Activated naive CD8-positive, alpha-beta T cell (primary cell): ENCODE data around the gene NOP14.
"Not testable (repeated sequence)": the region's sequence is repeated elsewhere in the genome, so short reads cannot be mapped to it uniquely, and the experiment has no call there.

Experiments used
- H3K27ac Mint-ChIP-seq: one replicate; pipeline ENCODE4 v1.8.0; 2021; ENCODE audit warnings: mixed read lengths
- H3K27me3 Mint-ChIP-seq: one replicate; pipeline ENCODE4 v1.8.0; 2021; ENCODE audit warnings: mixed read lengths
- H3K36me3 Mint-ChIP-seq: one replicate; pipeline ENCODE4 v1.8.0; 2021; ENCODE audit warnings: mixed read lengths
- H3K4me1 Mint-ChIP-seq: one replicate; pipeline ENCODE4 v1.8.0; 2021; ENCODE audit warnings: low read depth, mixed read lengths
- H3K4me3 Mint-ChIP-seq: one replicate; pipeline ENCODE4 v1.8.0; 2021; ENCODE audit warnings: mild to moderate bottlenecking, mixed read lengths
- H3K9me3 Mint-ChIP-seq: one replicate; pipeline ENCODE4 v1.8.0; 2021; ENCODE audit warnings: low read depth, mixed read lengths

Gene NOP14

GRCh38 chr4:2940267-2941137 is 22.7 kb downstream of the NOP14 start:
- H3K36me3 Mint-ChIP-seq: peaks cover 2% of the 10 kb centered on the region
- H3K4me3 Mint-ChIP-seq: no peak overlapping the region
- no peaks in the 10 kb centered on the region for H3K9me3 Mint-ChIP-seq

GRCh38 chr4:2939383-2940243 is 23.6 kb downstream of the NOP14 start:
- Mint-ChIP-seq H3K36me3 (no peaks in the 10 kb centered on the region), H3K9me3 (no peaks in the 10 kb centered on the region), H3K27me3 (no peaks in the 10 kb centered on the region), H3K27ac (peak overlapping the region; percentile 66), H3K4me1 (peaks cover 24% of the 10 kb centered on the region), H3K4me3 (no peak overlapping the region)

More at GRCh38 chr4:2940267-2941137, 22.7 kb downstream of the NOP14 start:
- no peak overlapping the region for H3K27ac Mint-ChIP-seq
- no peaks in the 10 kb centered on the region for H3K27me3 Mint-ChIP-seq
- peaks cover 23% of the 10 kb centered on the region for H3K4me1 Mint-ChIP-seq

DNA sequence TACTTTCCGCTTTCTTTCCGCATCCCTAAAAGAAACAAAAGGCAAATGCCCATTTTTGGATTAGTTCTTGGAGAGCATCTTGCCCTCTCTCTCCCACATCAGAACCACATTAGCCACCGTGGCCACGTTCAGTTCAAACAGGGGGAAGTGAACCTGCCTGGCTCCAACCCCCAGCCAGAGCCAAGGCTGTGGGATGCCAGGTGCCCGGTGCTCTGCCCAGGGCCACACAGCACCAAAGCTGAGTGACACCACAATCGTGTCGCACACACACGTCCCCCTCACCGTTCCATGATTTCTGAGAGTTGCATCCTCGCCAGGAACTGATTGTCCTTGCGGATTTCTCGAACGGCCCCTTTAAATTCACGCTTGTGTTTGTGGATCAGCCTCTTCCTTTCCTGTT is 24.3 kb downstream of the NOP14 start:
- peaks cover 24% of the 10 kb centered on the region for H3K4me1 Mint-ChIP-seq

GRCh38 chr4:2938411-2938810 is 24.8 kb downstream of the NOP14 start:
- not testable (repeated sequence) for H3K27me3 Mint-ChIP-seq, H3K36me3 Mint-ChIP-seq, H3K9me3 Mint-ChIP-seq, H3K27ac Mint-ChIP-seq, H3K4me3 Mint-ChIP-seq
- peaks cover 24% of the 10 kb centered on the region for H3K4me1 Mint-ChIP-seq

More for the DNA sequence above, 24.3 kb downstream of the NOP14 start:
- Mint-ChIP-seq H3K4me3 (peak overlapping the region; percentile 27), H3K9me3 (no peaks in the 10 kb centered on the region), H3K27ac (peak overlapping the region; percentile 66), H3K27me3 (no peaks in the 10 kb centered on the region), H3K36me3 (no peaks in the 10 kb centered on the region)

DNA sequence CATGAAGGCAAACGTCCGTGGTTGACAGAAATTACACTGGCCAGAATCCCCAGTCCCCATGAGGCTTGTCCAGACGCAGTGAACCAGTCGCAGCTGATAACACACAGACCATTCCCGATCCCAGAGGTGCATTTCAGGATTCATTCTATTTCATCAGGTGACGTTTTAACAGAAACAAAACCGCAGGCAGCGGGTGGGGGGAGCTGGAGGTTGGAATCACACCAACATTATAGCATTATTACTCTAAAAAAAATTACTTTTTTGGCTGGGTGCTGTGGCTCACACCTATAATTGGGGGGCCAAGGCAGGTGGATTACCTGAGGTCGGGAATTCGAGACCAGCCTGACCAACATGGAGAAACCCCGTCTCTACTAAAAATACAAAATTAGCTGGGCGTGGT is 25.2 kb downstream of the NOP14 start:
- H3K27me3 Mint-ChIP-seq: no peaks in the 10 kb centered on the region
- peaks cover 2% of the 10 kb centered on the region for H3K36me3 Mint-ChIP-seq
- no peaks in the 10 kb centered on the region for H3K9me3 Mint-ChIP-seq
- H3K4me1 Mint-ChIP-seq: peaks cover 28% of the 10 kb centered on the region
- peak overlapping the region; percentile 8 for H3K27ac Mint-ChIP-seq
- H3K4me3 Mint-ChIP-seq: no peak overlapping the region

- peak overlapping the region; percentile 91 for H3K4me3 Mint-ChIP-seq
- no peaks in the 10 kb centered on the region for H3K27me3 Mint-ChIP-seq
- peaks cover 4% of the 10 kb centered on the region for H3K36me3 Mint-ChIP-seq
- peak overlapping the region; percentile 90 for H3K27ac Mint-ChIP-seq
- H3K4me1 Mint-ChIP-seq: peaks cover 35% of the 10 kb centered on the region
- H3K9me3 Mint-ChIP-seq: no peaks in the 10 kb centered on the region
Measured at GRCh38 chr4:2937146-2937857, 25.9 kb downstream of the NOP14 start.

GRCh38 chr4:2936773-2937145 is 26.4 kb downstream of the NOP14 start:
- Mint-ChIP-seq H3K4me1 (peaks cover 39% of the 10 kb centered on the region), H3K9me3 (no peaks in the 10 kb centered on the region), H3K4me3 (peak overlapping the region; percentile 91), H3K27me3 (no peaks in the 10 kb centered on the region), H3K36me3 (peaks cover 4% of the 10 kb centered on the region), H3K27ac (peak overlapping the region; percentile 90)

- H3K4me3 Mint-ChIP-seq: peak overlapping the region; percentile 91
- peaks cover 4% of the 10 kb centered on the region for H3K36me3 Mint-ChIP-seq
- peaks cover 39% of the 10 kb centered on the region for H3K4me1 Mint-ChIP-seq
- no peaks in the 10 kb centered on the region for H3K9me3 Mint-ChIP-seq
- H3K27me3 Mint-ChIP-seq: no peaks in the 10 kb centered on the region
- H3K27ac Mint-ChIP-seq: peak overlapping the region; percentile 90
Measured at GRCh38 chr4:2935762-2936743, 27.2 kb downstream of the NOP14 start.

DNA sequence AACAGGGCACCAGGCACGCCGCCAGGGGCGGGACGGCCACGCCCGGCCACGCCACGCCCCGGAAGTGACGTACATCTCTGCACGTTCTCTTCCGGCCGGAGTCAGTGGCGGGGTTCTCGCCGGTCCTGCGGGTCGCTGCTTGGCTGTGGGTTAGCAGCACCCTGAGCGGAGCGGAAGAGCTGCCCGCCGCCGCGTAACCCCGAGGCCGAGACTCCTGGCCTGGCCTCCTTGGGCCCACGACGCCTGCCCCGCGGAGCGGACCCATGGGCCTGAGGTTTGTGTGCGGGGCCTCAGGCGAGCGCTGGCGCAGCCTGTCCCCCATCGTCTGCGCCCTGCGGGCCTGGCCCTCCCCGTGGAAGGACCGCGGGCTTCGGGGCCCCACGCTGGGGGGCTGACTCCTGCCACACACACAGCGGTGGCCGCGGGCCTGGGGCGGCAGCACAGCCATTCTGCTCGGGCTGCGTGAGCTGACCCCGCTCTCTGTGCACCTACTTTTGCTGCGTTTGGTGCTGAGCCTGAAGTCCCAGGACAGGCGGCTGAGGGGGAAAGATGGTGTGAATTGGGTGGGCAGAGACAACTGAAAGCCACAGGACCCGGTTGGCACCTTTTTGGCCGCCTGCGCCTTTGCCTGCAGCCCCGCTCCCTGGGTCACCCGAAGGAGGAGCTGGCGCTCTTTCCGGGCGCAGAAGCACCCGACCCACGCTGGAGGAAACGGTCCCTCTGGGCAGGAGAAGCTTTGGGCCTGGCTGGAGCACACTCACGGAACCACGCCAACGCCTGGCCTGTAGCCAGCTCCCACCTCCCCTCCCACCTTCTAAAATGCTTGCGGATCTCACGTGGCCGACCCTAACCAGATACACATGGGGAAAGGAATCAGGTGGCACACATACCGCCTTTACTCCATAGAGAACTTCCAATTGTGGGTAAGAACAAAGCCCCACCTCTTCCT is 28.1 kb downstream of the NOP14 start:
- Mint-ChIP-seq H3K27me3 (no peaks in the 10 kb centered on the region), H3K9me3 (no peaks in the 10 kb centered on the region), H3K4me1 (peaks cover 39% of the 10 kb centered on the region), H3K27ac (peak overlapping the region; percentile 90), H3K36me3 (peaks cover 4% of the 10 kb centered on the region), H3K4me3 (peak overlapping the region; percentile 91)

GRCh38 chr4:2934077-2934812 is 29.0 kb downstream of the NOP14 start:
- Mint-ChIP-seq H3K4me3 (peak overlapping the region; percentile 93), H3K27me3 (no peaks in the 10 kb centered on the region), H3K9me3 (no peaks in the 10 kb centered on the region), H3K27ac (no peak overlapping the region), H3K4me1 (peaks cover 39% of the 10 kb centered on the region), H3K36me3 (peaks cover 4% of the 10 kb centered on the region)

DNA sequence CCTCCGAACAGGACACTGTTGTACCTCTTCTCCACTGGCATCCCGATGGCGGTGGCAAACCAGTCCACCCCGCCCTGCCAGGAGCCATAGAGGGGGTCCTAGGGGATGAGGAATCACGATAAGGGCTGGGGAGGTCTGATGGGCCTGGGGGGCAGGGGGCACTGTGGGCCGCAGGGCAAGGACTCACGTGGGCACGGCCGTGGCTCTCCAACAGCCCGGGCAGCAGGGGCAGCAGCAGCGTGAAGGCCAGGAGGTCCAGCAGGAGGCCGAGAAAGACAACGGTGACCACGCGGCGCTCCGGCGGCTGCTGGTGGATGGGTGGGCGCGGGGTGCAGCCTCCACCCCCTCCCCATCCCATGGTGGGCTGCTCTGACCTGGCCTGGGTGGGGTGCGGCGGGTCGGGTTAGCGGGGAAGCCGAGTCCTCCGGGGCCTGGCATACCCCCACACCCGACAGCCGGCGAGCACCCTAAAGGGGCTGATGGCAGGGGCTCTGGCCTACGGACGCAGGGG is 29.6 kb downstream of the NOP14 start:
- Mint-ChIP-seq H3K36me3 (peaks cover 6% of the 10 kb centered on the region), H3K4me3 (peak overlapping the region; percentile 93), H3K9me3 (no peaks in the 10 kb centered on the region), H3K4me1 (peaks cover 39% of the 10 kb centered on the region), H3K27me3 (no peaks in the 10 kb centered on the region), H3K27ac (peak overlapping the region; percentile 90)

DNA sequence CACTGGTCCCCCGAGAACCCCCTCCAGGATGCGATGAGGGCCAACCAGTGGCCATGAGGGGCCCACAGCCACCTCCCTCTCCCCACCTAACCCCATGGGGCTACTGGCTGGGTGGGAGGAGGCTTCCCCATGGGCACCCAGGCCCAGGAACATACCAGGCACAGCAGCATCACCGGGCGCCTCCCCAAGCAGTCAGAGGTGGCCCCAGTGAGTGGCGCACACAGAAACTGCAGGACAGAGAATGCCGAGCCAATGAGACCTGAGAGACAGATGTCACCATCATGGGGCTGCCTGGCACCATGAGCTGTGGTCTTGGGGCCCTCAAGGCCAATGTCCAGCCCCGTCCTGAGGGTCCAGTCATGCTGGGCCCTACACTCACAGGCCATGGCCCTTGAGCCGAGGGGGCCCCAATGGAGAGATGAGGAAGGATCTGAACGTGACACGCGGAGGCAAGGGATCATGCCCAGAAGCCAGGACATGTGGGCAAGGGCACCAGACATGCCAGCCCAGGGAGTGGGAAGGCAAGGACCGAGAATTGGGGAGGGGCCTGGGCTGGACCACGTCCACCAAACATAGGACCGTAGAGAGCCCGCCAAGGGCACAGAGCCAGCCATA is 30.1 kb downstream of the NOP14 start:
- Mint-ChIP-seq H3K27me3 (no peaks in the 10 kb centered on the region), H3K4me1 (peaks cover 39% of the 10 kb centered on the region), H3K4me3 (peak overlapping the region; percentile 93), H3K9me3 (no peaks in the 10 kb centered on the region), H3K36me3 (peaks cover 6% of the 10 kb centered on the region), H3K27ac (peak overlapping the region; percentile 90)
